Measurements from ENCODE around the gene SPTBN5.

Gene SPTBN5

DNA sequence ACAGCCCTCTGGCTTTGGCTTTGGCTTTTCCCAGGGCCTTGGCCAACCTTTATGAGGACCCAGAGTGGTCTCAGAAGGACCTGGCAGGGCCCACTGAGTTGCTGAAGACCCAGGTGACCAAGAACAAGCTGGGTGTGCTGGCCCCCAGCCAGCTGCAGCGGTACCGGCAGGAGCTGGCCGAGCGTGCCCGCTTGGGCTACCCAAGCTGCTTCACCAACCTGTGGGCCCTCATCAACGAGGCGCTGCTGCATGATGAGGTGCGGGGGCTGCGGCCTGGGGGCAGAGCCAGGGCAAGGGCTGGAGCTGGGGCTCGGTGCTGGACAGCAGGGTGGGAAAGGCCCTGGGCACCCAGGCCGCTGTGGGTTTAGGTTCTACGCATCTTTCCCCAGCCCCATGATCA is 49.0 kb downstream of the SPTBN5 start:
- Histone ChIP-seq H2AFZ (ENCODE audit: low read depth, low read length) (no peak overlapping the region), H3K4ac (ENCODE audit: low read depth in 1 of 2, low read length in 2 of 2) (no peak overlapping the region), H2AK5ac (ENCODE audit: low read length, severe bottlenecking) (no peak overlapping the region), H3K4me2 (ENCODE audit: low read length, poor library complexity, severe bottlenecking) (no peak overlapping the region), H3K4me1 (ENCODE audit: control insufficient read depth, insufficient read depth, low read depth, low read length) (peaks cover 1% of the 10 kb centered on the region), H3K14ac (ENCODE audit: low read length in 2 of 2) (no peak overlapping the region), H3K79me1 (replicated peaks; ENCODE audit: low read length, poor library complexity, severe bottlenecking) (no peaks in the 10 kb centered on the region), H2BK12ac (ENCODE audit: low read length in 2 of 2) (no peak overlapping the region), H3K27me3 (ENCODE audit: control insufficient read depth in 1 of 2, insufficient read depth in 1 of 2, low read length in 2 of 2) (peaks cover 0 to 4% of the 10 kb centered on the region in 2 experiments), H3K18ac (ENCODE audit: low read depth in 1 of 2, low read length in 2 of 2) (no peak overlapping the region), H2BK5ac (ENCODE audit: low read depth, low read length, poor library complexity, severe bottlenecking) (no peak overlapping the region), H2BK120ac (ENCODE audit: low read depth, low read length) (no peak overlapping the region), H4K91ac (ENCODE audit: low read length) (no peak overlapping the region), H3K4me3 (ENCODE audit: insufficient read depth in 1 of 2, low read depth in 1 of 2, low read length in 2 of 2) (no peak overlapping the region), H3K23ac (ENCODE audit: low read length in 2 of 2) (no peak overlapping the region), H3K9me3 (ENCODE audit: control insufficient read depth, low read length) (no peaks in the 10 kb centered on the region), H3K9ac (ENCODE audit: low read length) (no peak overlapping the region), H3K27ac (ENCODE audit: low read length, poor library complexity, severe bottlenecking) (no peak overlapping the region), H4K8ac (ENCODE audit: low read length) (no peak overlapping the region), H3K36me3 (ENCODE audit: control insufficient read depth in 1 of 2, insufficient read depth in 2 of 2, low read depth in 1 of 2, low read length in 2 of 2) (peaks cover 17 to 83% of the 10 kb centered on the region in 2 experiments), H2BK15ac (ENCODE audit: low read depth, poor library complexity, severe bottlenecking) (no peak overlapping the region)
- 99% methylated on average over 9 of the region's 12 CpGs for WGBS
- DNase-seq, result no peak

DNA sequence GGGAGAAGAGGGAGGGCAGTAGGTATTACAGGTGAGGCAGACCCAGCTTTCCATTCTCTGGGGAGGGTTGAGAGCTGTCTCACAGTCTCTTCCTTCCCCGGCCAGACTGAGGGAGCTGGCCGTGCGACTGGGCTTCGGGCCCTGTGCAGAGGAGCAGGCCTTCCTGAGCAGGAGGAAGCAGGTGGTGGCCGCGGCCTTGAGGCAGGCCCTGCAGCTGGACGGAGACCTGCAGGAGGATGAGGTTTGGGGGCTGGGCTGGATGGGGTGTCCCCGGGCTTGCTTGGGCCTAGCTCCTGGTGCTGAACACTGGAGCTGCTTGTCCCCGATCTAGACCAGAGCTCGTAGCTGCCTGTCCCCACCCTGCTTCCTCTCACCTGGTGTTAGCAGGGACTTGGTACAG is 50.3 kb downstream of the SPTBN5 start:
- Histone ChIP-seq H2BK120ac (ENCODE audit: low read depth, low read length) (no peak overlapping the region), H4K8ac (ENCODE audit: low read length) (no peak overlapping the region), H3K79me1 (replicated peaks; ENCODE audit: low read length, poor library complexity, severe bottlenecking) (no peaks in the 10 kb centered on the region), H3K23ac (ENCODE audit: low read length in 2 of 2) (no peak overlapping the region), H2AFZ (ENCODE audit: low read depth, low read length) (no peak overlapping the region), H3K9me3 (ENCODE audit: control insufficient read depth, low read length) (no peaks in the 10 kb centered on the region), H4K91ac (ENCODE audit: low read length) (no peak overlapping the region), H2BK5ac (ENCODE audit: low read depth, low read length, poor library complexity, severe bottlenecking) (no peak overlapping the region), H3K4me2 (ENCODE audit: low read length, poor library complexity, severe bottlenecking) (no peak overlapping the region), H3K18ac (ENCODE audit: low read depth in 1 of 2, low read length in 2 of 2) (no peak overlapping the region), H2AK5ac (ENCODE audit: low read length, severe bottlenecking) (no peak overlapping the region), H3K4me3 (ENCODE audit: insufficient read depth in 1 of 2, low read depth in 1 of 2, low read length in 2 of 2) (no peak overlapping the region), H3K27me3 (ENCODE audit: control insufficient read depth in 1 of 2, insufficient read depth in 1 of 2, low read length in 2 of 2) (no peaks in the 10 kb centered on the region), H3K14ac (ENCODE audit: low read length in 2 of 2) (no peak overlapping the region), H3K36me3 (ENCODE audit: control insufficient read depth in 1 of 2, insufficient read depth in 2 of 2, low read depth in 1 of 2, low read length in 2 of 2) (peaks cover 14 to 71% of the 10 kb centered on the region in 2 experiments), H3K27ac (ENCODE audit: low read length, poor library complexity, severe bottlenecking) (no peak overlapping the region), H3K4me1 (ENCODE audit: control insufficient read depth, insufficient read depth, low read depth, low read length) (peaks cover 1% of the 10 kb centered on the region), H2BK15ac (ENCODE audit: low read depth, poor library complexity, severe bottlenecking) (no peak overlapping the region), H2BK12ac (ENCODE audit: low read length in 2 of 2) (no peak overlapping the region), H3K9ac (ENCODE audit: low read length) (no peak overlapping the region), H3K4ac (ENCODE audit: low read depth in 1 of 2, low read length in 2 of 2) (no peak overlapping the region)
- no peak for DNase-seq
- WGBS, result 87% methylated on average over 10 of the region's 10 CpGs

DNA sequence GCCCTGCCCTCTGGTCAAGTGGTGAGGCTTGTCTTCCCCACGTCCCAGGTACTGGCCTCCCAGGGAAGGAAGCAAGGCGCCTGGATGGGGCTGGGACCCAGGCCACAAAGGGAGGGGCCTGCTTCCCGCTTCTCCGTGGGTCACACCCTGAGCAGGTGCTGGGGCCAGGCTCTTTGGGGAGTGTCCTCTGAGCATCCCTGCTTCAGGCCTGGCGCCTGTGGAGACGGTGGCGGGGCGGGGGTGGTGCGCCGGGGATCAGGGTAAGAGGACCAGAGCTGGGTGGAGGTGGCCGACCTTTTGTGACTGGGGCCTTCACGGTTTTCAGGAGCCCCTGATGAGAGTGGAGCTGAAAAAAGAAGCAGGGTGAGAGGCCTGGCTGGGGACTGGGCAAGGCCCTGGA is 51.6 kb downstream of the SPTBN5 start:
- Histone ChIP-seq H2AFZ (ENCODE audit: low read depth, low read length) (no peak overlapping the region), H3K27me3 (ENCODE audit: control insufficient read depth in 1 of 2, insufficient read depth in 1 of 2, low read length in 2 of 2) (no peaks in the 10 kb centered on the region), H2BK12ac (ENCODE audit: low read length in 2 of 2) (no peak overlapping the region), H3K4ac (ENCODE audit: low read depth in 1 of 2, low read length in 2 of 2) (no peak overlapping the region), H3K4me2 (ENCODE audit: low read length, poor library complexity, severe bottlenecking) (no peak overlapping the region), H3K27ac (ENCODE audit: low read length, poor library complexity, severe bottlenecking) (no peak overlapping the region), H2AK5ac (ENCODE audit: low read length, severe bottlenecking) (no peak overlapping the region), H3K14ac (ENCODE audit: low read length in 2 of 2) (no peak overlapping the region), H4K91ac (ENCODE audit: low read length) (no peak overlapping the region), H3K9me3 (ENCODE audit: control insufficient read depth, low read length) (no peaks in the 10 kb centered on the region), H3K36me3 (ENCODE audit: control insufficient read depth in 1 of 2, insufficient read depth in 2 of 2, low read depth in 1 of 2, low read length in 2 of 2) (peaks cover 9 to 67% of the 10 kb centered on the region in 2 experiments), H4K8ac (ENCODE audit: low read length) (no peak overlapping the region), H2BK120ac (ENCODE audit: low read depth, low read length) (no peak overlapping the region), H3K18ac (ENCODE audit: low read depth in 1 of 2, low read length in 2 of 2) (no peak overlapping the region), H3K23ac (ENCODE audit: low read length in 2 of 2) (no peak overlapping the region), H3K4me1 (ENCODE audit: control insufficient read depth, insufficient read depth, low read depth, low read length) (peaks cover 1% of the 10 kb centered on the region), H3K4me3 (ENCODE audit: insufficient read depth in 1 of 2, low read depth in 1 of 2, low read length in 2 of 2) (no peak overlapping the region), H2BK5ac (ENCODE audit: low read depth, low read length, poor library complexity, severe bottlenecking) (no peak overlapping the region), H2BK15ac (ENCODE audit: low read depth, poor library complexity, severe bottlenecking) (no peak overlapping the region), H3K79me1 (replicated peaks; ENCODE audit: low read length, poor library complexity, severe bottlenecking) (no peaks in the 10 kb centered on the region), H3K9ac (ENCODE audit: low read length) (no peak overlapping the region)
- 76% methylated on average over 10 of the region's 12 CpGs for WGBS
- no peak for DNase-seq

DNA sequence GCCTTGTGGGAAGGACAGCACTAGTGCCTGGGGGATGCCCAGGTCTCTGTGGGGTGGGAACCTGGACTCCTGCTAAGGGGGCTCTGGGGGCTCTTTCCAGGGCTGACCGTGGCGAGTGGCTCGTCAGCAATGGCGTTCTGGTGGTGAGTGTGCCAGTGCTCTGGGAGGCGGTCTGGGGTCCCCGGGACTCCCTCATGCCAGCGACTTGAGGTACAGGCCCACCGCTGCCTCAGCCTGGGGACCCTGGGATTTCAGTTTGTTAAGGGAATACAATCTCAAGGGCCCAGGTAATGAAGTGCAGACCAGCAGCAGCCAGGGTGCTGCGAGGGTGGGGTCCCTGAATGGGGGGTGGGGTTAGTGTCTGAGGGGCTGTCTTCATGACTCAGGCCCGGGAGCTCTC is 52.7 kb downstream of the SPTBN5 start:
- WGBS, result 96% methylated on average over 10 of the region's 10 CpGs
- no peak overlapping the region for H3K4ac ChIP-seq (ENCODE audit: low read depth in 1 of 2, low read length in 2 of 2)
- no peak overlapping the region for H3K4me2 ChIP-seq (ENCODE audit: low read length, poor library complexity, severe bottlenecking)
- H3K9ac ChIP-seq (ENCODE audit: low read length), result no peak overlapping the region
- no peak overlapping the region for H3K27ac ChIP-seq (ENCODE audit: low read length, poor library complexity, severe bottlenecking)
- no peak overlapping the region for H3K14ac ChIP-seq (ENCODE audit: low read length in 2 of 2)
- no peak overlapping the region for H2BK120ac ChIP-seq (ENCODE audit: low read depth, low read length)
- H3K9me3 ChIP-seq (ENCODE audit: control insufficient read depth, low read length), result no peaks in the 10 kb centered on the region
- no peak overlapping the region for H4K91ac ChIP-seq (ENCODE audit: low read length)
- H3K27me3 ChIP-seq (ENCODE audit: control insufficient read depth in 1 of 2, insufficient read depth in 1 of 2, low read length in 2 of 2), result no peaks in the 10 kb centered on the region
- H3K18ac ChIP-seq (ENCODE audit: low read depth in 1 of 2, low read length in 2 of 2), result no peak overlapping the region
- H3K36me3 ChIP-seq (ENCODE audit: control insufficient read depth in 1 of 2, insufficient read depth in 2 of 2, low read depth in 1 of 2, low read length in 2 of 2), result peaks cover 2 to 61% of the 10 kb centered on the region in 2 experiments
- DNase-seq, result no peak
- H4K8ac ChIP-seq (ENCODE audit: low read length), result no peak overlapping the region
- H2AFZ ChIP-seq (ENCODE audit: low read depth, low read length), result no peak overlapping the region
- H2AK5ac ChIP-seq (ENCODE audit: low read length, severe bottlenecking), result no peak overlapping the region
- no peak overlapping the region for H2BK12ac ChIP-seq (ENCODE audit: low read length in 2 of 2)
- H2BK5ac ChIP-seq (ENCODE audit: low read depth, low read length, poor library complexity, severe bottlenecking), result no peak overlapping the region
- H3K4me3 ChIP-seq (ENCODE audit: insufficient read depth in 1 of 2, low read depth in 1 of 2, low read length in 2 of 2), result no peak overlapping the region
- H2BK15ac ChIP-seq (ENCODE audit: low read depth, poor library complexity, severe bottlenecking), result peak overlapping the region; percentile 8
- peaks cover 1% of the 10 kb centered on the region for H3K4me1 ChIP-seq (ENCODE audit: control insufficient read depth, insufficient read depth, low read depth, low read length)
- H3K23ac ChIP-seq (ENCODE audit: low read length in 2 of 2), result no peak overlapping the region
- H3K79me1 ChIP-seq (replicated peaks; ENCODE audit: low read length, poor library complexity, severe bottlenecking), result no peaks in the 10 kb centered on the region
